ENCODE measurements around the gene NPPC.

DNA sequence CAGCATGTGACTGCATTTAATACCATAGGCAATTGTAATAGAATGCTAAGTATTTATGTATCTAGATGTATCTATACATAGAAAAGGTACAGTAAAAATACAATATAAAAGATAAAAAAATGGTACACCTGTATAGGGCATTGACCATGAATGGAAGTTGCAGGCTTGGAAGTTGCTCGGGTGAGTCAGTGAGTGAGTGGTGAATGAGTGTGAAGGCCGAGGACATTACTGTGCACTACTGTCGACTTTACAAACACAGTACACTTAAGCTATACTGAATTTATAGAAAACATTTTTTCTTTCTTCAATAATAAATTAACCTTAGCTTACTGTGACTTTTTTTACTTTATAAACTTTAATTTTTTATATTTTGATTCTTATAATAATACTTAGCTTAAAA is 44.3 kb upstream of the NPPC start:
- TF ChIP-seq SMC3 (IDR thresholded peaks at IDR 0.05; ENCODE audit: low read depth, low read length) (no peak), POLR2AphosphoS5 (IDR thresholded peaks at IDR 0.05; ENCODE audit: low read depth, low read length) (no peak), JUND (IDR thresholded peaks at IDR 0.05) (no peak)
